K562 (cell line): ENCODE results near the gene RGS12.

ENCODE experiments used
- ARNT ChIP-seq, 2 experiments: fragments of 450-650 bp; IDR thresholded peaks; 2 replicates each; pipeline ENCODE4 v1.6.1; 2016; ENCODE audit warnings: mild to moderate bottlenecking in 1 of 2
- CREBBP ChIP-seq: IDR thresholded peaks from one replicate; pipeline ENCODE4 v1.6.1; 2012; ENCODE audit warnings: low read depth, mild to moderate bottlenecking, control low read depth, inconsistent platforms, low read length
- CXXC5 ChIP-seq: fragments of 250-450 bp; sonication (Bioruptor Pico); IDR thresholded peaks from 2 replicates; pipeline ENCODE4 v1.8.0; 2022; ENCODE audit warnings: inconsistent platforms, mild to moderate bottlenecking, moderate library complexity
- ELF4 ChIP-seq: fragments of 450-650 bp; formaldehyde crosslinking; IDR thresholded peaks from 2 replicates; pipeline ENCODE4 v1.4.0; 2022; ENCODE audit warnings: missing genetic modification characterization
- EZH2 ChIP-seq: IDR thresholded peaks from 2 replicates; pipeline ENCODE4 v1.6.1; 2012; ENCODE audit warnings: low read depth, mild to moderate bottlenecking, inconsistent platforms, low read length, borderline replicate concordance
- KLF16 ChIP-seq: IDR thresholded peaks from 2 replicates; pipeline ENCODE4 v1.6.1; 2016; ENCODE audit warnings: antibody characterized with exemption
- POLR2A ChIP-seq: fragments of 450-650 bp; conservative IDR thresholded peaks from 2 replicates; pipeline ENCODE4 v1.6.1; 2016
- POLR2G ChIP-seq: fragments of 200-400 bp; formaldehyde crosslinking; IDR thresholded peaks from 2 replicates; pipeline ENCODE4 v1.6.1; 2017; ENCODE audit warnings: low read depth, mild to moderate bottlenecking, antibody characterized with exemption, low read length, moderate library complexity
- PTTG1 ChIP-seq: fragments of 450-650 bp; IDR thresholded peaks from 2 replicates; pipeline ENCODE4 v1.6.1; 2016; ENCODE audit warnings: low read depth, mild to moderate bottlenecking, missing genetic modification characterization, missing compliant biosample characterization
- ZNF239 ChIP-seq: fragments of 250-450 bp; sonication (Bioruptor Pico); IDR thresholded peaks from 2 replicates; pipeline ENCODE4 v1.4.0; 2020; ENCODE audit warnings: mild to moderate bottlenecking
- TF ChIP-seq, protein P1 (sequence below), 2 experiments: fragments of 450-650 bp in 1 of 2; sonication (generic) in 1 of 2; formaldehyde crosslinking in 1 of 2; IDR thresholded peaks in 1 of 2; conservative IDR thresholded peaks in 1 of 2; 2 replicates each; pipeline versions ENCODE4 v1.6.1 to v1.8.1; 2016 to 2023; ENCODE audit warnings: mild to moderate bottlenecking in 2 of 2, moderate library complexity in 2 of 2, inconsistent platforms in 1 of 2, missing genetic modification reagents in 1 of 2
- TF ChIP-seq, protein P2 (sequence below), 2 experiments: fragments of 450-650 bp in 1 of 2; IDR thresholded peaks; 2 replicates each; pipeline ENCODE4 v1.6.1; 2011 to 2017; ENCODE audit warnings: low read depth in 2 of 2, antibody characterized with exemption in 1 of 2, borderline replicate concordance in 1 of 2, low read length in 1 of 2, mild to moderate bottlenecking in 1 of 2, mixed read lengths in 1 of 2; ENCODE audit not compliant: control insufficient read depth in 1 of 2

DNA sequence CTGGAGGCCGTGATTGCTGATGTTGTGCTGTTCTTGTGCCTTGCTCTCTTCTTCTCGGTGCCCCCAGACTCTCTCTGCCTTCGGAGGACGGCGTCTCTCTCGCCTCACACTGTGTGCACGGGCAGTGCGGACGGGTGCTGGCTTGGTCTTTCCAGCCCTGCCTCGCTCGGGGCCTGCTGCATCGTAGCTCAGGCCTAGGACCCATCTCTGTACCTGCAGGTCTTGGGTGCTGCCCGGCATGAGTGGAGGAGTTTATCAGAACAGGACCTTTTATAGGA is 18.2 kb downstream of the RGS12 start:
- TF ChIP-seq CREBBP (no peak), PTTG1 (tag) (no peak), POLR2G (no peak), ELF4 (CRISPR knock-in tag) (no peak), POLR2A (no peak), CXXC5 (CRISPR knock-in tag) (no peak), EZH2 (no peak), KLF16 (no peak), ZNF239 (CRISPR knock-in tag) (no peak), ARNT (IDR thresholded peaks at IDR 0.05) (no peak)
- TF ChIP-seq, protein P1, sequence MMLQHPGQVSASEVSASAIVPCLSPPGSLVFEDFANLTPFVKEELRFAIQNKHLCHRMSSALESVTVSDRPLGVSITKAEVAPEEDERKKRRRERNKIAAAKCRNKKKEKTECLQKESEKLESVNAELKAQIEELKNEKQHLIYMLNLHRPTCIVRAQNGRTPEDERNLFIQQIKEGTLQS (IDR thresholded peaks at IDR 0.05): no peak
- TF ChIP-seq, protein P1 (CRISPR knock-in tag; conservative IDR thresholded peaks at IDR 0.05): no peak
- TF ChIP-seq, protein P2, sequence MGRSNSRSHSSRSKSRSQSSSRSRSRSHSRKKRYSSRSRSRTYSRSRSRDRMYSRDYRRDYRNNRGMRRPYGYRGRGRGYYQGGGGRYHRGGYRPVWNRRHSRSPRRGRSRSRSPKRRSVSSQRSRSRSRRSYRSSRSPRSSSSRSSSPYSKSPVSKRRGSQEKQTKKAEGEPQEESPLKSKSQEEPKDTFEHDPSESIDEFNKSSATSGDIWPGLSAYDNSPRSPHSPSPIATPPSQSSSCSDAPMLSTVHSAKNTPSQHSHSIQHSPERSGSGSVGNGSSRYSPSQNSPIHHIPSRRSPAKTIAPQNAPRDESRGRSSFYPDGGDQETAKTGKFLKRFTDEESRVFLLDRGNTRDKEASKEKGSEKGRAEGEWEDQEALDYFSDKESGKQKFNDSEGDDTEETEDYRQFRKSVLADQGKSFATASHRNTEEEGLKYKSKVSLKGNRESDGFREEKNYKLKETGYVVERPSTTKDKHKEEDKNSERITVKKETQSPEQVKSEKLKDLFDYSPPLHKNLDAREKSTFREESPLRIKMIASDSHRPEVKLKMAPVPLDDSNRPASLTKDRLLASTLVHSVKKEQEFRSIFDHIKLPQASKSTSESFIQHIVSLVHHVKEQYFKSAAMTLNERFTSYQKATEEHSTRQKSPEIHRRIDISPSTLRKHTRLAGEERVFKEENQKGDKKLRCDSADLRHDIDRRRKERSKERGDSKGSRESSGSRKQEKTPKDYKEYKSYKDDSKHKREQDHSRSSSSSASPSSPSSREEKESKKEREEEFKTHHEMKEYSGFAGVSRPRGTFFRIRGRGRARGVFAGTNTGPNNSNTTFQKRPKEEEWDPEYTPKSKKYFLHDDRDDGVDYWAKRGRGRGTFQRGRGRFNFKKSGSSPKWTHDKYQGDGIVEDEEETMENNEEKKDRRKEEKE (IDR thresholded peaks at IDR 0.05; ENCODE audit: borderline replicate concordance in 1 of 2, control insufficient read depth in 1 of 2, low read depth in 2 of 2, low read length in 1 of 2): no peak
